Caco-2 (cell line): Measurements from ENCODE around the gene RILPL1. TPM values are rescaled to one million over a fixed set of nuclear protein-coding genes. Genes with fewer than 3 reads are reported as not detected.

Experiments
- BruUV-seq: library from RNA; stranded (reverse); fragments of 400-500 nt; replicated peaks from 2 replicates; lab custom pipeline; 2021; lab: Mats Ljungman, UMichigan
- CTCF ChIA-PET: fragments of 300-600 bp; sonication (Branson Sonifier 250); formaldehyde crosslinking; loops from one replicate; lab custom pipeline; 2022; ENCODE audit warnings: antibody characterized with exemption; lab: Charles Lee
- POLR2A ChIA-PET: fragments of 300-600 bp; sonication (Branson Sonifier 250); formaldehyde crosslinking; loops from one replicate; lab custom pipeline; 2022; ENCODE audit warnings: antibody characterized with exemption; lab: Charles Lee
- DNase-seq, 2 experiments: peaks; one replicate each; pipeline versions ENCODE4 v3.0.0 to v3.0.0-alpha.2; 2020 to 2022
- H3K27me3 ChIP-seq: replicated peaks from 2 replicates; pipeline ENCODE4 v1.6.0; 2011; ENCODE audit warnings: low read length; ENCODE audit not compliant: control insufficient read depth, insufficient read depth
- H3K36me3 ChIP-seq: 2 replicates; pipeline ENCODE4 v1.5.1; 2011; ENCODE audit warnings: low read length; ENCODE audit not compliant: control insufficient read depth, insufficient read depth
- H3K4me1 ChIP-seq: fragments of 250-450 bp; sonication (Bioruptor Pico); 2 replicates; pipeline ENCODE4 v1.5.1; 2020; ENCODE audit warnings: mild to moderate bottlenecking
- H3K4me3 ChIP-seq: 2 replicates; pipeline ENCODE4 v1.5.1; 2011; ENCODE audit warnings: low read depth, mild to moderate bottlenecking, control low read depth, low read length
- H3K9me3 ChIP-seq: fragments of 250-450 bp; sonication (Bioruptor Pico); 2 replicates; pipeline ENCODE4 v1.5.1; 2020; ENCODE audit warnings: mild to moderate bottlenecking, moderate library complexity
- H3K27ac Mint-ChIP-seq: one replicate; pipeline ENCODE4 v1.8.0; 2022; ENCODE audit warnings: mixed read lengths; ENCODE audit not compliant: unreplicated experiment
- H3K27me3 Mint-ChIP-seq: one replicate; pipeline ENCODE4 v1.8.0; 2022; ENCODE audit warnings: mixed read lengths; ENCODE audit not compliant: insufficient read depth, unreplicated experiment
- H3K36me3 Mint-ChIP-seq: one replicate; pipeline ENCODE4 v1.8.0; 2022; ENCODE audit warnings: mild to moderate bottlenecking, mixed read lengths; ENCODE audit not compliant: insufficient read depth, unreplicated experiment
- H3K4me1 Mint-ChIP-seq: one replicate; pipeline ENCODE4 v1.8.0; 2022; ENCODE audit warnings: low read depth, mixed read lengths; ENCODE audit not compliant: unreplicated experiment
- H3K4me3 Mint-ChIP-seq: one replicate; pipeline ENCODE4 v1.8.0; 2022; ENCODE audit warnings: mild to moderate bottlenecking, moderate library complexity, mixed read lengths; ENCODE audit not compliant: unreplicated experiment
- H3K9me3 Mint-ChIP-seq: one replicate; pipeline ENCODE4 v1.8.0; 2022; ENCODE audit warnings: mixed read lengths; ENCODE audit not compliant: unreplicated experiment
- intact Hi-C: fragments of 100-400 bp; cut with micrococcal nuclease; formaldehyde crosslinking; loops from one replicate; pipeline ENCODE4 v1.10.0; 2022; ENCODE audit not compliant: unreplicated experiment
- total RNA-seq: library from RNA; stranded (reverse); gene quantifications from 2 replicates; pipeline ENCODE4 v1.2.3, GENCODE V29; 2022
- TF ChIP-seq, protein P1 (sequence below), 2 experiments: fragments of 200-600 bp in 1 of 2; IDR thresholded peaks; 1 replicate in 1 of 2; 2 replicates in 1 of 2; pipeline versions ENCODE4 v1.5.1 to v1.8.0; 2011 to 2022; ENCODE audit warnings: antibody characterized with exemption in 1 of 2, control low read depth in 1 of 2, inconsistent platforms in 1 of 2, low read depth in 1 of 2, low read length in 1 of 2, mild to moderate bottlenecking in 1 of 2, moderate library complexity in 1 of 2; ENCODE audit not compliant: insufficient read depth in 1 of 2, severe bottlenecking in 1 of 2, unreplicated experiment in 1 of 2

RILPL1 gene
- total RNA-seq, 1 experiment from 2014 or later: 16.2 TPM

DNA sequence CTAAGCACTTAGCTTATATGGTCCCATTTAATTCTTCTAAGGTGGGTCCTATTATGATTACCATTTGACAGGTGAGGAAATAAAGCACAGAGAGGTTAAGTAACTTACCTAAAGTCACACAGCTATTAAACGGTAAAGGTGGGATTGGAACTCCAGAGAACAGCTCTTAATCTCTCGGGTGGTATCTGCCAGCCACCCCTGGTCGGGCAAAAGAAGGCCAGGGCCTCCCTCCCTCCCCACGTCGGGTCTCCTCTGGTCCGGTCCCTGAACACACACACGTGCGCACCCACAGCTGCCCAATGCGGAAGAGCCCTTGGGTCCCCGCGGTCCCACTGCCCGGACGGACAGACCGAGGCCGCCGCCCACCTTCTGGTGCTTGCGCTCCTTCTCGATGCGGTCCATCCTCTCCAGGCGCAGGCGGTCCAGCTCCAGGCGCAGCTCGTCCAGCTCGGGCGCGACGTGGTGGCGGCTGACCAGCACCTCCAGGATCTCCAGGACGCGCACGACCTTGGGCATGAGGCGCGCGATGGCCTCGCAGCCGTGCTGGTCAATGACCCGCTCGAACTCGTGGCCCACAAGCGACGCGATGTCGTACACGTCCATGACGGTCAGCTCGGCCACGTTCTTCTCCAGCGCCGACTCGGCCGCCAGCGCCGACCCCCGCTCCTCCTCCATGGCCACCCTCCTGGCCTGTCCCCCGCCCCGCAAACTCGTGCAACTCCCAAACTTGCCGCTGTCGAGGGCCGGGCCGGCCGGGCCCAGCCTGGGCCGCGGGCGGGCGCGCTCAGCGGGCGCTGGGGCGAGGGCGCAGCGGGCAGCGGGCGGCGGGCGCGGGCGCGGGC is 490 bp downstream of the RILPL1 start:
- Mint-ChIP-seq H3K36me3 (peaks cover 18% of the 10 kb centered on the region), H3K9me3 (no peaks in the 10 kb centered on the region), H3K27me3 (no peaks in the 10 kb centered on the region), H3K27ac (peak overlapping the region; percentile 84), H3K4me1 (peaks cover 6% of the 10 kb centered on the region), H3K4me3 (peak overlapping the region; percentile 86)
- intact Hi-C loops: loop anchor here (5.0 kb wide), 2 partner anchors 49 to 61 kb away; partner anchors contain the start of gene TMED2
- ChIA-PET CTCF (interaction anchor here (0.5 to 1.3 kb wide), 4 partner anchors 14 to 239 kb away, joined by 3 to 5 read pairs (median 4); partner anchors contain the start of gene DDX55), POLR2A (no interaction called here)
- TF ChIP-seq, protein P1, sequence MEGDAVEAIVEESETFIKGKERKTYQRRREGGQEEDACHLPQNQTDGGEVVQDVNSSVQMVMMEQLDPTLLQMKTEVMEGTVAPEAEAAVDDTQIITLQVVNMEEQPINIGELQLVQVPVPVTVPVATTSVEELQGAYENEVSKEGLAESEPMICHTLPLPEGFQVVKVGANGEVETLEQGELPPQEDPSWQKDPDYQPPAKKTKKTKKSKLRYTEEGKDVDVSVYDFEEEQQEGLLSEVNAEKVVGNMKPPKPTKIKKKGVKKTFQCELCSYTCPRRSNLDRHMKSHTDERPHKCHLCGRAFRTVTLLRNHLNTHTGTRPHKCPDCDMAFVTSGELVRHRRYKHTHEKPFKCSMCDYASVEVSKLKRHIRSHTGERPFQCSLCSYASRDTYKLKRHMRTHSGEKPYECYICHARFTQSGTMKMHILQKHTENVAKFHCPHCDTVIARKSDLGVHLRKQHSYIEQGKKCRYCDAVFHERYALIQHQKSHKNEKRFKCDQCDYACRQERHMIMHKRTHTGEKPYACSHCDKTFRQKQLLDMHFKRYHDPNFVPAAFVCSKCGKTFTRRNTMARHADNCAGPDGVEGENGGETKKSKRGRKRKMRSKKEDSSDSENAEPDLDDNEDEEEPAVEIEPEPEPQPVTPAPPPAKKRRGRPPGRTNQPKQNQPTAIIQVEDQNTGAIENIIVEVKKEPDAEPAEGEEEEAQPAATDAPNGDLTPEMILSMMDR (IDR thresholded peaks at IDR 0.05; ENCODE audit: insufficient read depth in 1 of 2, low read depth in 1 of 2, low read length in 1 of 2, severe bottlenecking in 1 of 2, unreplicated experiment in 1 of 2): no peak
- Histone ChIP-seq H3K4me1 (peaks cover 12% of the 10 kb centered on the region), H3K9me3 (no peaks in the 10 kb centered on the region), H3K27me3 (no peaks in the 10 kb centered on the region), H3K4me3 (peak overlapping the region; percentile 99), H3K36me3 (peaks cover 2% of the 10 kb centered on the region; the same call in 1 of the 2 replicates)
- peak; percentile 56 to 66 for DNase-seq
- BruUV-seq: no TSS peak

DNA sequence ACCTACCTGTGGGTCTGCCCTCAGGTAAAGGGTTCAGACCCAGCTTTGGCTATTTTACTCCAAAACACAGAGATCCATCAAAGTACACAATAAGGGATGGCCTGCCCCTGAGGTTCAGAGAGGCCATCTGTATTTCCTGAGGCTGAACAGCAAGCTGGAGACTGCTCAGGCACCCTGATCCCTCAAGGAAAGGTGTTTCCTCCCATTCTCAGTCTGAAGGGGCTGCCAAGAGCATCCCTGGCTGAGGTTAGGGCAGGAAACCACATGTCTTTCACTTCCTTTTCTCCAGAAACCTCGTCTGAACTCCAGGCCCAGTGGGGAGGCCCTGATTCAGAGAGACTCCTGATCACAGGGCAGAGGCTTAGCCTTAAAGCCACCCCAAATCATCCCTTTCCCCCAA is 1.5 kb downstream of the RILPL1 start:
- Histone ChIP-seq H3K27me3 (no peaks in the 10 kb centered on the region), H3K4me3 (no peak overlapping the region), H3K36me3 (peaks cover 2% of the 10 kb centered on the region; the same call in 1 of the 2 replicates), H3K4me1 (peaks cover 12% of the 10 kb centered on the region), H3K9me3 (no peaks in the 10 kb centered on the region)
- Mint-ChIP-seq H3K36me3 (peaks cover 18% of the 10 kb centered on the region), H3K27ac (no peak overlapping the region), H3K4me3 (peak overlapping the region; percentile 86), H3K27me3 (no peaks in the 10 kb centered on the region), H3K4me1 (peaks cover 6% of the 10 kb centered on the region), H3K9me3 (no peaks in the 10 kb centered on the region)
- BruUV-seq: no TSS peak
- TF ChIP-seq, protein P1 (IDR thresholded peaks at IDR 0.05; ENCODE audit: insufficient read depth in 1 of 2, low read depth in 1 of 2, low read length in 1 of 2, severe bottlenecking in 1 of 2, unreplicated experiment in 1 of 2): no peak
- POLR2A ChIA-PET: interaction anchor here (0.6 kb wide), 1 partner anchor 532 kb away, joined by 9 read pairs; no protein-coding TSS in a partner anchor
- intact Hi-C loops: loop anchor here (5.0 kb wide), 2 partner anchors 50 to 60 kb away; partner anchors contain the start of gene TMED2
- DNase-seq: no peak
- CTCF ChIA-PET: interaction anchor here (1.0 to 1.3 kb wide), 2 partner anchors 50 to 70 kb away, joined by 3 to 4 read pairs; partner anchors contain the start of gene DDX55

DNA sequence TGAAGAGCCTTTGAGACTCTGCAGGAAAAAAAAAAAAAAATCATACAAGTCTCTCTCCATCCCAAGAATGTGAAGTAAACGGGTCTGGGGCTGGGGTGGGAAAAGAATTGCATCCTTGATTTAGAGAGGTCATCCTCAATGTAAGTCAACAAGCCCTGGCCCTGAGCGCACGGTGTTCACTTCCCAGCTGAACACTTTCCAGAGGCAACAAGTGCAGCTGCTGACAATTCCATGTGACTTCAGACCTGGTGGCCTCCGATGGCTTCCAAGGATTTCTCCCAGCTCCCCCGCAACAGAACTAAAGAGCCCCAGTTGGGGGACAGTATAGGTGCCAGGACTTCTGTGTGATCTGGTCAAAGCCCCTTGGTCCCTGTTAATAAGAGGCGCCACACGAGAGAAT is 2.4 kb downstream of the RILPL1 start:
- CTCF ChIA-PET: no interaction called here
- no peak for DNase-seq
- peaks cover 12% of the 10 kb centered on the region for H3K4me1 ChIP-seq
- BruUV-seq: no TSS peak
- Mint-ChIP-seq H3K36me3 (peaks cover 25% of the 10 kb centered on the region), H3K4me1 (peaks cover 6% of the 10 kb centered on the region), H3K4me3 (no peak overlapping the region), H3K27ac (no peak overlapping the region), H3K9me3 (no peaks in the 10 kb centered on the region), H3K27me3 (no peaks in the 10 kb centered on the region)
- no peaks in the 10 kb centered on the region for H3K27me3 ChIP-seq
- H3K36me3 ChIP-seq: peaks cover 2% of the 10 kb centered on the region; the same call in 1 of the 2 replicates
- intact Hi-C loops: loop anchor here (5.0 kb wide), 2 partner anchors 51 to 59 kb away; partner anchors contain the start of gene TMED2
- no peak overlapping the region for H3K4me3 ChIP-seq
- TF ChIP-seq, protein P1 (IDR thresholded peaks at IDR 0.05; ENCODE audit: insufficient read depth in 1 of 2, low read depth in 1 of 2, low read length in 1 of 2, severe bottlenecking in 1 of 2, unreplicated experiment in 1 of 2): no peak
- POLR2A ChIA-PET: no interaction called here
- H3K9me3 ChIP-seq: no peaks in the 10 kb centered on the region
